ENCODE measurements around the gene MICAL1. TPM values are rescaled to one million over a fixed set of nuclear protein-coding genes. Genes with fewer than 3 reads are reported as not detected.
A peak's percentile ranks its signal among the peaks of the same experiment; 100 is the strongest.

The MICAL1 gene
- total RNA-seq, 2 experiments from 2014 or later, result 86.0 to 93.1 TPM

GRCh38 chr6:109447087-109447486 is 8.5 kb downstream of the MICAL1 start:
- Mint-ChIP-seq H3K4me1 (peaks cover 49% of the 10 kb centered on the region), H3K4me3 (no peak overlapping the region), H3K9me3 (ENCODE audit: low read depth) (no peaks in the 10 kb centered on the region), H3K36me3 (peaks cover 37% of the 10 kb centered on the region), H3K27me3 (no peaks in the 10 kb centered on the region), H3K27ac (no peak overlapping the region)
- ATAC-seq (no peak), DNase-seq (no peak)
- CTCF ChIA-PET, result interaction anchor here (1.0 kb wide), 1 partner anchor 64 kb away, joined by 4 read pairs; no protein-coding TSS in a partner anchor

- Mint-ChIP-seq H3K4me3 (no peak overlapping the region), H3K4me1 (peaks cover 49% of the 10 kb centered on the region), H3K36me3 (peaks cover 33% of the 10 kb centered on the region), H3K27ac (no peak overlapping the region), H3K27me3 (no peaks in the 10 kb centered on the region), H3K9me3 (ENCODE audit: low read depth) (no peaks in the 10 kb centered on the region)
- CTCF ChIA-PET, result no interaction called here
- DNase-seq (no peak), ATAC-seq (no peak)
Observed at GRCh38 chr6:109446541-109446940, 9.0 kb downstream of the MICAL1 start.

- no peaks in the 10 kb centered on the region for H3K27me3 Mint-ChIP-seq
- CTCF ChIA-PET, result interaction anchor here (5.8 kb wide), 1 partner anchor 9 kb away, joined by 40 read pairs; the partner anchor contains the start of gene MICAL1
- ATAC-seq, result no peak
- peaks cover 52% of the 10 kb centered on the region for H3K4me1 Mint-ChIP-seq
- no peak overlapping the region for H3K4me3 Mint-ChIP-seq
- no peak overlapping the region for H3K27ac Mint-ChIP-seq
- peaks cover 32% of the 10 kb centered on the region for H3K36me3 Mint-ChIP-seq
- no peaks in the 10 kb centered on the region for H3K9me3 Mint-ChIP-seq (ENCODE audit: low read depth)
- DNase-seq, result no peak
Observed at GRCh38 chr6:109446072-109446471, 9.5 kb downstream of the MICAL1 start.

- no peak for ATAC-seq
- CTCF ChIA-PET, result interaction anchor here (5.8 kb wide), 1 partner anchor 10 kb away, joined by 40 read pairs; the partner anchor contains the start of gene MICAL1
- no peak for DNase-seq
- Mint-ChIP-seq H3K4me1 (peaks cover 47% of the 10 kb centered on the region), H3K27me3 (no peaks in the 10 kb centered on the region), H3K9me3 (ENCODE audit: low read depth) (no peaks in the 10 kb centered on the region), H3K27ac (no peak overlapping the region), H3K36me3 (peaks cover 27% of the 10 kb centered on the region), H3K4me3 (no peak overlapping the region)
Observed at GRCh38 chr6:109445382-109445781, 10.2 kb downstream of the MICAL1 start.

- H3K4me3 Mint-ChIP-seq, result no peak overlapping the region
- H3K9me3 Mint-ChIP-seq (ENCODE audit: low read depth), result no peaks in the 10 kb centered on the region
- H3K4me1 Mint-ChIP-seq, result peaks cover 37% of the 10 kb centered on the region
- peaks cover 25% of the 10 kb centered on the region for H3K36me3 Mint-ChIP-seq
- H3K27ac Mint-ChIP-seq, result no peak overlapping the region
- no peaks in the 10 kb centered on the region for H3K27me3 Mint-ChIP-seq
- ATAC-seq, result no peak
- no peak for DNase-seq
- CTCF ChIA-PET, result interaction anchor here (1.2 to 5.8 kb wide), 4 partner anchors 12 to 60 kb away, joined by 3 to 40 read pairs (median 14); partner anchors contain the start of genes CD164 and MICAL1
Observed at GRCh38 chr6:109443425-109443950, 12.1 kb downstream of the MICAL1 start.

- Mint-ChIP-seq H3K4me1 (peaks cover 31% of the 10 kb centered on the region), H3K27ac (no peak overlapping the region), H3K27me3 (no peaks in the 10 kb centered on the region), H3K4me3 (peak overlapping the region; percentile 88), H3K9me3 (ENCODE audit: low read depth) (no peaks in the 10 kb centered on the region), H3K36me3 (peaks cover 23% of the 10 kb centered on the region)
- ATAC-seq (no peak), DNase-seq (no peak)
- CTCF ChIA-PET, result interaction anchor here (0.7 to 5.8 kb wide), 8 partner anchors 13 to 75 kb away, joined by 3 to 40 read pairs (median 4); partner anchors contain the start of genes CD164 and MICAL1
Observed at GRCh38 chr6:109442393-109442924, 13.1 kb downstream of the MICAL1 start.

- H3K4me3 Mint-ChIP-seq, result peak overlapping the region; percentile 88
- CTCF ChIA-PET, result interaction anchor here (0.7 to 5.8 kb wide), 8 partner anchors 9 to 74 kb away, joined by 3 to 40 read pairs (median 4); partner anchors contain the start of genes CD164 and MICAL1
- peak overlapping the region; percentile 77 for H3K27ac Mint-ChIP-seq
- DNase-seq (peak; percentile 60), ATAC-seq (peak; percentile 10)
- H3K27me3 Mint-ChIP-seq, result no peaks in the 10 kb centered on the region
- H3K4me1 Mint-ChIP-seq, result peaks cover 31% of the 10 kb centered on the region
- H3K36me3 Mint-ChIP-seq, result peaks cover 19% of the 10 kb centered on the region
- no peaks in the 10 kb centered on the region for H3K9me3 Mint-ChIP-seq (ENCODE audit: low read depth)
Observed at GRCh38 chr6:109441069-109441816, 14.3 kb downstream of the MICAL1 start.

GRCh38 chr6:109440331-109441068 is 15.1 kb downstream of the MICAL1 start, which contains the start of the genes PPIL6 and SMPD2:
Gene PPIL6 (minus strand): TSS chr6:109440628. CDS start chr6:109440590, 38 bp downstream.
Gene SMPD2 (plus strand): TSS chr6:109440724. CDS start chr6:109441122, 398 bp downstream.
- peak; percentile 93 for ATAC-seq
- Mint-ChIP-seq H3K4me3 (peak within 1 kb of the TSS; percentile 88), H3K27me3 (no peaks in the 10 kb centered on the region), H3K27ac (peak within 1 kb of the TSS; percentile 77), H3K9me3 (ENCODE audit: low read depth) (no peaks in the 10 kb centered on the region), H3K36me3 (peaks cover 15% of the 10 kb centered on the region), H3K4me1 (peaks cover 29% of the 10 kb centered on the region)
- CTCF ChIA-PET, result interaction anchor here (0.8 to 5.8 kb wide), 5 partner anchors 10 to 73 kb away, joined by 3 to 40 read pairs (median 9); partner anchors contain the start of genes CD164 and MICAL1
- DNase-seq, result peak; percentile 84

GRCh38 chr6:109436041-109436440 is 19.5 kb downstream of the MICAL1 start:
- ATAC-seq (no peak), DNase-seq (no peak)
- Mint-ChIP-seq H3K4me3 (no peak overlapping the region), H3K36me3 (no peaks in the 10 kb centered on the region), H3K9me3 (ENCODE audit: low read depth) (no peaks in the 10 kb centered on the region), H3K27ac (no peak overlapping the region), H3K27me3 (peaks cover 7% of the 10 kb centered on the region), H3K4me1 (peaks cover 3% of the 10 kb centered on the region)
- CTCF ChIA-PET, result interaction anchor here (0.6 to 2.3 kb wide), 2 partner anchors 53 to 248 kb away, joined by 3 to 5 read pairs; partner anchors contain the start of gene CD164

- Mint-ChIP-seq H3K36me3 (no peaks in the 10 kb centered on the region), H3K4me1 (no peaks in the 10 kb centered on the region), H3K27me3 (peaks cover 7% of the 10 kb centered on the region), H3K4me3 (no peak overlapping the region), H3K9me3 (ENCODE audit: low read depth) (no peaks in the 10 kb centered on the region), H3K27ac (no peak overlapping the region)
- ATAC-seq (no peak), DNase-seq (no peak)
- CTCF ChIA-PET, result interaction anchor here (1.4 to 2.3 kb wide), 2 partner anchors 51 to 247 kb away, joined by 4 to 5 read pairs; no protein-coding TSS in a partner anchor
Observed at GRCh38 chr6:109434456-109434855, 21.1 kb downstream of the MICAL1 start.

- peaks cover 1% of the 10 kb centered on the region for H3K4me1 Mint-ChIP-seq
- CTCF ChIA-PET, result no interaction called here
- ATAC-seq, result no peak
- H3K27me3 Mint-ChIP-seq, result peaks cover 12% of the 10 kb centered on the region
- no peak overlapping the region for H3K4me3 Mint-ChIP-seq
- no peaks in the 10 kb centered on the region for H3K36me3 Mint-ChIP-seq
- no peaks in the 10 kb centered on the region for H3K9me3 Mint-ChIP-seq (ENCODE audit: low read depth)
- DNase-seq, result no peak
- no peak overlapping the region for H3K27ac Mint-ChIP-seq
Observed at GRCh38 chr6:109429496-109429895, 26.1 kb downstream of the MICAL1 start.

GRCh38 chr6:109428889-109429477 is 26.6 kb downstream of the MICAL1 start:
- Mint-ChIP-seq H3K9me3 (ENCODE audit: low read depth) (no peaks in the 10 kb centered on the region), H3K27me3 (peaks cover 12% of the 10 kb centered on the region), H3K36me3 (no peaks in the 10 kb centered on the region), H3K4me1 (peaks cover 1% of the 10 kb centered on the region), H3K4me3 (no peak overlapping the region), H3K27ac (no peak overlapping the region)
- CTCF ChIA-PET, result interaction anchor here (1.5 kb wide), 1 partner anchor 46 kb away, joined by 4 read pairs; no protein-coding TSS in a partner anchor
- ATAC-seq (no peak), DNase-seq (no peak)
